ENCODE measurements around the gene OXGR1. TPM values are rescaled to one million over a fixed set of nuclear protein-coding genes. Genes with fewer than 3 reads are reported as not detected.

Gene OXGR1
- total RNA-seq, 1 experiment from 2014 or later = not detected

DNA sequence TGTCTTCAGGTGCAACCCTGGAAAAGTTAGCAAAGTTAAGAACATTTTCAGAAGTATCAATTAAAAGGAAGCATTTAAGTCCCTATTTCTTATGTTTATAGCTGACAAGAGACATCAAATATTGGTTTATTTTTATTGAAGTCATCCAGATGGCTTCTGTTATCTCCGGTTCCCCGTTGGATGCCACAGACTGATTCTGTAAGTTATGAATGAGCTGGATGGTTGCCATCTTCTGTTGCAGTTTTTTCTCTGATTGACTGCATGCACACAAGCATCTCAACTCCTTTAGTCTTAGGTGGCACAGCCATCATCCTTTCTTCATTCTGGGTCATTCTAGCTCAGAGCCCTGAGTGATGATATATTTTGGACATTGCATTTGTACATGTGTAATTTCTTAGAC lies 10.6 kb upstream of the OXGR1 start:
- Mint-ChIP-seq H3K27ac (no peak overlapping the region), H3K4me1 (peaks cover 5 to 7% of the 10 kb centered on the region in 2 experiments), H3K27me3 (ENCODE audit: low read depth) (peaks cover 92% of the 10 kb centered on the region), H3K9me3 (no peaks in the 10 kb centered on the region), H3K4me3 (no peak overlapping the region), H3K36me3 (ENCODE audit: insufficient read depth in 1 of 3, low read depth in 3 of 3) (no peaks in the 10 kb centered on the region)
- Histone ChIP-seq H2BK15ac (ENCODE audit: low read depth, low read length) (no peak overlapping the region), H3K4me1 (ENCODE audit: insufficient read depth, low read length) (0 out of 2 replicates have a peak, but pooled peaks cover 2% of the 10 kb centered on the region), H3K23ac (ENCODE audit: insufficient read length, low read depth, low read length) (no peak overlapping the region), H2BK5ac (ENCODE audit: insufficient read length, low read length) (no peak overlapping the region), H4K8ac (replicated peaks; ENCODE audit: insufficient read length, low read depth, low read length) (no peak overlapping the region), H3K23me2 (ENCODE audit: insufficient read length, low read depth, low read length, poor library complexity, severe bottlenecking) (no peaks in the 10 kb centered on the region), H3K27ac (ENCODE audit: insufficient read length, low read depth, low read length) (no peak overlapping the region), H2BK20ac (ENCODE audit: low read depth, low read length, poor library complexity, severe bottlenecking) (no peak overlapping the region), H4K5ac (ENCODE audit: insufficient read length, low read depth, low read length) (no peak overlapping the region), H3K27me3 (ENCODE audit: insufficient read depth, low read length) (peaks cover 25% of the 10 kb centered on the region; the same call in 1 of the 2 replicates), H2AK5ac (ENCODE audit: insufficient read length, low read length) (no peak overlapping the region), H3T11ph (ENCODE audit: low read length) (no peak overlapping the region), H3K18ac (ENCODE audit: insufficient read length, low read depth, low read length) (no peak overlapping the region), H2AFZ (ENCODE audit: low read length) (no peak overlapping the region), H3K79me2 (ENCODE audit: insufficient read depth, low read length) (no peaks in the 10 kb centered on the region), H3K9me3 (ENCODE audit: control insufficient read depth, low read depth, low read length) (no peaks in the 10 kb centered on the region), H2BK12ac (ENCODE audit: insufficient read length, low read depth, low read length) (no peak overlapping the region), H3K4me2 (ENCODE audit: insufficient read depth, insufficient read length, low read length) (no peak overlapping the region), H2BK120ac (ENCODE audit: low read depth, low read length, poor library complexity, severe bottlenecking) (no peak overlapping the region), H4K20me1 (ENCODE audit: control insufficient read depth, insufficient read depth, insufficient read length) (peaks cover 3% of the 10 kb centered on the region), H3K79me1 (ENCODE audit: insufficient read depth, low read depth, low read length, poor library complexity, severe bottlenecking) (no peaks in the 10 kb centered on the region), H3K14ac (ENCODE audit: insufficient read depth, low read length) (no peak overlapping the region), H3K4ac (ENCODE audit: low read depth, low read length) (no peak overlapping the region), H3K56ac (ENCODE audit: insufficient read length, low read depth, low read length) (no peak overlapping the region), H4K91ac (ENCODE audit: insufficient read length, low read depth, low read length) (no peak overlapping the region), H3K9ac (ENCODE audit: extremely low read depth, insufficient read length, low read length) (no peak overlapping the region)
- no peak for DNase-seq
- no CpG with 5 or more reads among the region's 2 CpGs for WGBS (ENCODE audit: extremely low coverage, insufficient read length, low lambda C conversion rate)
- TF ChIP-seq, protein P1, sequence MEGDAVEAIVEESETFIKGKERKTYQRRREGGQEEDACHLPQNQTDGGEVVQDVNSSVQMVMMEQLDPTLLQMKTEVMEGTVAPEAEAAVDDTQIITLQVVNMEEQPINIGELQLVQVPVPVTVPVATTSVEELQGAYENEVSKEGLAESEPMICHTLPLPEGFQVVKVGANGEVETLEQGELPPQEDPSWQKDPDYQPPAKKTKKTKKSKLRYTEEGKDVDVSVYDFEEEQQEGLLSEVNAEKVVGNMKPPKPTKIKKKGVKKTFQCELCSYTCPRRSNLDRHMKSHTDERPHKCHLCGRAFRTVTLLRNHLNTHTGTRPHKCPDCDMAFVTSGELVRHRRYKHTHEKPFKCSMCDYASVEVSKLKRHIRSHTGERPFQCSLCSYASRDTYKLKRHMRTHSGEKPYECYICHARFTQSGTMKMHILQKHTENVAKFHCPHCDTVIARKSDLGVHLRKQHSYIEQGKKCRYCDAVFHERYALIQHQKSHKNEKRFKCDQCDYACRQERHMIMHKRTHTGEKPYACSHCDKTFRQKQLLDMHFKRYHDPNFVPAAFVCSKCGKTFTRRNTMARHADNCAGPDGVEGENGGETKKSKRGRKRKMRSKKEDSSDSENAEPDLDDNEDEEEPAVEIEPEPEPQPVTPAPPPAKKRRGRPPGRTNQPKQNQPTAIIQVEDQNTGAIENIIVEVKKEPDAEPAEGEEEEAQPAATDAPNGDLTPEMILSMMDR (conservative IDR thresholded peaks at IDR 0.05) = no peak

Data from H9 (cell line).